Fibroblast of skin of scalp (primary cell): ENCODE measurements around the gene DPEP3. TPM values are rescaled to one million over a fixed set of nuclear protein-coding genes. Genes with fewer than 3 reads are reported as not detected.
"Not testable (repeated sequence)": the region's sequence is repeated elsewhere in the genome, so short reads cannot be mapped to it uniquely, and the experiment has no call there.

Experiments used
- DNase-seq: peaks from one replicate; pipeline ENCODE4 v3.0.0-alpha.2; 2013
- polyA plus RNA-seq, 2 experiments: library from polyadenylated mRNA; unstranded; fragments of 120-200 nt; gene quantifications; one replicate each; pipeline ENCODE4 v1.2.1, GENCODE V29; 2013; ENCODE audit not compliant: insufficient read length in 2 of 2

Gene DPEP3
- polyA plus RNA-seq (2013, experiment 1 of 2; ENCODE audit: insufficient read length), result not detected
- not detected for polyA plus RNA-seq (2013, experiment 2 of 2; ENCODE audit: insufficient read length)

GRCh38 chr16:67979955-67980678 is at the start of gene DPEP3:
Gene DPEP3 (minus strand): TSS chr16:67980499. CDS start chr16:67980380, 119 bp downstream.
- no peak for DNase-seq

- no peak for DNase-seq
Observed at GRCh38 chr16:68028996-68029395, 48.7 kb upstream of the DPEP3 start.

GRCh38 chr16:68022728-68023537 is 42.6 kb upstream of the DPEP3 start, which contains the start of the genes DDX28 and DUS2:
Gene DDX28 (minus strand): TSS chr16:68023232. CDS start chr16:68023202, 30 bp downstream.
Gene DUS2 (plus strand): TSS chr16:68023284. CDS start chr16:68038024, 14,740 bp downstream.
- DNase-seq, result peak; percentile 92

GRCh38 chr16:68022278-68022727 is 42.0 kb upstream of the DPEP3 start:
- DNase-seq, result no peak

GRCh38 chr16:68021490-68021889 is 41.2 kb upstream of the DPEP3 start:
- no peak for DNase-seq

GRCh38 chr16:68019167-68019680 is 38.9 kb upstream of the DPEP3 start:
- no peak for DNase-seq

GRCh38 chr16:68015681-68016080 is 35.4 kb upstream of the DPEP3 start, which contains the start of gene DPEP2NB:
Gene DPEP2NB (minus strand): TSS chr16:68015911. CDS start chr16:68015770, 141 bp downstream.
- DNase-seq, result no peak

GRCh38 chr16:68013440-68013839 is 33.1 kb upstream of the DPEP3 start:
- no peak for DNase-seq

GRCh38 chr16:68009872-68010271 is 29.6 kb upstream of the DPEP3 start:
- DNase-seq, result not testable (repeated sequence)

GRCh38 chr16:68009157-68009735 is 28.9 kb upstream of the DPEP3 start:
- DNase-seq, result no peak

GRCh38 chr16:68005786-68006286 is 25.5 kb upstream of the DPEP3 start:
- no peak for DNase-seq

GRCh38 chr16:68005211-68005610 is 24.9 kb upstream of the DPEP3 start:
- no peak for DNase-seq

- peak; percentile 66 for DNase-seq
Observed at GRCh38 chr16:68003031-68003430, 22.7 kb upstream of the DPEP3 start.

- DNase-seq, result no peak
Observed at GRCh38 chr16:68000450-68000849, 20.2 kb upstream of the DPEP3 start.

- no peak for DNase-seq
Observed at GRCh38 chr16:67999985-68000384, 19.7 kb upstream of the DPEP3 start.

- not testable (repeated sequence) for DNase-seq
Observed at GRCh38 chr16:67998779-67999688, 18.7 kb upstream of the DPEP3 start, which contains the start of gene DPEP2. Gene DPEP2 (minus strand): TSS chr16:67999484. CDS start chr16:67993212, 6,272 bp downstream.

GRCh38 chr16:67998231-67998778 is 18.0 kb upstream of the DPEP3 start:
- DNase-seq, result not testable (repeated sequence)

- no peak for DNase-seq
Observed at GRCh38 chr16:67996666-67997065, 16.4 kb upstream of the DPEP3 start.

- DNase-seq, result no peak
Observed at GRCh38 chr16:67995423-67995822, 15.1 kb upstream of the DPEP3 start.

GRCh38 chr16:67994040-67994408 is 13.7 kb upstream of the DPEP3 start:
- DNase-seq, result not testable (repeated sequence)
